GM12892 (cell line): ENCODE data around the gene PRKAB1.
"Not testable (repeated sequence)": the region's sequence is repeated elsewhere in the genome, so short reads cannot be mapped to it uniquely, and the experiment has no call there.

Experiments used
- DNase-seq: peaks from one replicate; pipeline ENCODE4 v3.0.0; 2011; ENCODE audit not compliant: insufficient read length
- FAIRE-seq: peaks from 2 replicates; lab custom pipeline; 2011; peaks lifted over from hg19 to GRCh38; lab: Jason Lieb, UNC
- POLR2A ChIP-seq: IDR thresholded peaks from 2 replicates; pipeline ENCODE4 v1.6.1; 2011; ENCODE audit warnings: low read depth, low read length, control low read depth
- POLR2AphosphoS5 ChIP-seq: IDR thresholded peaks from 2 replicates; pipeline ENCODE4 v1.6.1; 2011; ENCODE audit warnings: low read depth, low read length, control low read depth
- TAF1 ChIP-seq: IDR thresholded peaks from 2 replicates; pipeline ENCODE4 v1.6.1; 2011; ENCODE audit warnings: low read depth, mild to moderate bottlenecking, control low read depth, low read length, borderline replicate concordance

PRKAB1 gene

DNA sequence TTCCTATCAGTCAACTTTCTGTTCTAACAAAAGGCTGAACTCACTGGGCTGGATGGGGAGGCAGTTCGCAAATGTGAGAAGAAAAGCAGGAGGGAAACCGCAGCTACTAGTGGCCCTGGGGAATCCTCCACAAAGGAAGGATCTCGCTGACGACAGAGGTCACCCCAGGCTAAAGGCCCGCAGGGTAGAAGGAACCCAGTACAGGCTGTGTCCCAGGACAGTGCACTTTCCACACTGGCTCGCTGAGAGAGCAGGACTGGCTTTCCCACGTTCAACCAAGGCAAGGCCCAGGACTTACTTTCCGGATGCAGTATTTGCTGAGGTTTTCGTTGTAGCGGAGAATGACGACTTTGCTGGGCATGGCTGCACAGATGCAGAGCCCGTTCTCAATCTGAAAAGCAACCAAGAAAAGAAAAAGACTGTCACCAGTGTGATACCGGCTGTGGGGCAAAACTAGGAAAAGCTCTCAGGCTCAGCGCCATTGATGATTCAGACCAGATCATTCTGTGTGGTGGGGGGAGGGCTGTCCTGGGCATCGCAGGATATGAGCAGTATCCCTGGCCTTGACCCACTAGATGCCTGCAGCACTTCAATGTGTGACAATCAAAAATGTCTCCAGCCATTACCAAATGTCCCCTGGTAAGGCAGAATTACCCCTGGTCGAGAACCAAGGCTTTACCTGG, 36.3 kb downstream of the PRKAB1 start:
- no peak for DNase-seq
- TF ChIP-seq POLR2A, result no peak
- TF ChIP-seq POLR2AphosphoS5, result no peak
- TF ChIP-seq TAF1, result no peak
- FAIRE-seq, result no peak

- DNase-seq, result no peak
- no peak for FAIRE-seq
- TF ChIP-seq POLR2AphosphoS5, result no peak
- no peak for TF ChIP-seq POLR2A
- no peak for TF ChIP-seq TAF1
These were observed 37.2 kb downstream of the PRKAB1 start for GRCh38 chr12:119705182-119705581.

DNA sequence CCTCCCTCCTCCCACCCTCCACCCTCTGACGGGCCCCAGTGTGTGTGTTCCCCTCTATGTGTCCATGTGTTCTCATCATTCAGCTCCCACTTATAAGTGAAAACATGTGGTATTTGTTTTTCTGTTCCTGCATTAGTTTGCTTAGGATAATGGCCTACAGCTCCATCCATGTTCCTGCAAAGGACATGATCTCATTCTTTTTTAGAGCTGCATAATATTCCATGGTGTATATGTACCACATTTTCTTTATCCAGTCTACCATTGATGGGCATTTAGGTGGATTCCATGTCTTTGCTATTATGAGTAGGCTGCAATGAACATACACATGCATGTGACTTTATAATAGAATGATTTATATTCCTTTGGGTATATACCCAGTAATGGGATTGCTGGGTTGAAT, 38.5 kb downstream of the PRKAB1 start:
- FAIRE-seq, DNase-seq: not testable (repeated sequence)

GRCh38 chr12:119710374-119710964, 42.5 kb downstream of the PRKAB1 start:
- DNase-seq (no peak), FAIRE-seq (no peak)
- TF ChIP-seq TAF1 (no peak), POLR2A (no peak), POLR2AphosphoS5 (no peak)

- TF ChIP-seq POLR2AphosphoS5 (no peak), TAF1 (no peak), POLR2A (no peak)
- DNase-seq (no peak), FAIRE-seq (no peak)
These were observed 43.1 kb downstream of the PRKAB1 start for GRCh38 chr12:119710965-119711551.

- no peak for FAIRE-seq
- TF ChIP-seq POLR2AphosphoS5, result no peak
- TF ChIP-seq TAF1, result no peak
- TF ChIP-seq POLR2A, result no peak
- no peak for DNase-seq
These were observed 43.8 kb downstream of the PRKAB1 start for GRCh38 chr12:119711693-119712092.

DNA sequence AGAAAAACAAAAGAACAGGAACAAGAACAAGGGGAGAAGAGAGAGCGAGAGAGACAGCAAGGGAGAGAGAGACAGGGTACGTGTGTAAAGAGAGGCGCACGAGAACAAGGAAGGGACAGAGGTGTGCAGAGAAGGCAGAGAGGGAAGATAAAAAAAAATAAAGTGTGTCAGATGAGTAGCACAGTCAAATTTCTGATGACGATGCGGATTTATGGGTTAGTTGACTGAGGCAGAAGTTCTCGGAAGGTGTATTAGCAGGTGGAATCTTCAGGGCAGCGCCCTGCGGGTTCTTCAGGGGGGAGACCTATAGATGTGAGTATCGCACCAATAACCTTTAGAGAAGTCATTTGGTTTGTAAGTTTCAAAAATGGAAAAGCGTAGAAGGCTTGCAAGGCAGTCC, 44.8 kb downstream of the PRKAB1 start:
- FAIRE-seq, result no peak

GRCh38 chr12:119713551-119714031, 45.7 kb downstream of the PRKAB1 start:
- DNase-seq (no peak), FAIRE-seq (no peak)
- TF ChIP-seq POLR2AphosphoS5 (no peak), POLR2A (no peak), TAF1 (no peak)

More for the DNA sequence above, 44.8 kb downstream of the PRKAB1 start:
- no peak for DNase-seq
- TF ChIP-seq POLR2AphosphoS5 (no peak), TAF1 (no peak), POLR2A (no peak)

GRCh38 chr12:119714614-119715267, 46.8 kb downstream of the PRKAB1 start:
- TF ChIP-seq TAF1 (no peak), POLR2A (no peak), POLR2AphosphoS5 (no peak)
- FAIRE-seq (no peak), DNase-seq (no peak)

- FAIRE-seq (no peak), DNase-seq (no peak)
- TF ChIP-seq POLR2A (no peak), POLR2AphosphoS5 (no peak), TAF1 (no peak)
These were observed 47.3 kb downstream of the PRKAB1 start for GRCh38 chr12:119715268-119715620.

DNA sequence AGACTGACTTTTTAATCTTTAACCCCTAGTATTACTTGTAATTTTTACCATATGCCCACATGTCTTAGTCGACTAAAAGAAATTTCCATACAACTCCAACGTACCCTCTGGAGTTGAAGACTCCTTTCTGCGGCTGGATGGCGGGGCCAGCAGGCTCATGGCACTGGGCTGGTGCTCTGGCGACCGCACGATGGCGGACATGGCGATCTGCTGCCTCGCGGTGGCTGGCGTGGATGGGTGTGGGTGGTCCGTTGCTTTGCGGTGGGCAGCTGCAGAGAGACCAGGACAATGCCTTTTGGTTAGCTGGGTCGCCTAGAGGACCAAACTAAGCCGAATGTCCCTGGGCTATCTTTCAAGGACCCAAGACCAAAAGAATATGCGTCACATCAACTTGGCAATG, 50.2 kb downstream of the PRKAB1 start:
- TF ChIP-seq TAF1, result no peak
- TF ChIP-seq POLR2AphosphoS5, result no peak
- no peak for TF ChIP-seq POLR2A
- no peak for FAIRE-seq

DNA sequence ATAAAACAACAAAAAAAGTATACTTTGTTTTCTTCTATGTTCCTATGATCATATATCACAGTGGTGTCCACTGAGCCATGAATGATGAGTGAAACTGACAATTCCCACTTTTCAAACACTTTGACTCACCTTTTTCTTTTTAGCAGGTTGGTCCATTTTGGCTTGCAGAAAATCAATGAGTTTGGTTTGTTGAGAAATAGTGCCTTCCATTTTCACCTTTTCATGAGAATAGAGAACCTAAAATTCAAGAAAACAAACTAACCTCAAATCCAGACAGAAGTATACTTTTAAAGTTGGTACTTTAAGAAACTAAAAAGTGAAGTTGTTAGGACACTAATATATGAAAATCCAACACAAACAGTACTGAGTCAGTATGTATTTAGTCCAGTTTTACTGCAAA, 52.4 kb downstream of the PRKAB1 start:
- TF ChIP-seq POLR2AphosphoS5 (no peak), TAF1 (no peak), POLR2A (no peak)
- DNase-seq (no peak), FAIRE-seq (no peak)

More for the DNA sequence above, 50.2 kb downstream of the PRKAB1 start:
- no peak for DNase-seq
